Esophagus mucosa (tissue), 1 donor: ENCODE data around the gene RPGR. TPM values are rescaled to one million over a fixed set of nuclear protein-coding genes. Genes with fewer than 3 reads are reported as not detected.

Source experiments
- ATAC-seq: fragments of 200-7000 bp; cut with Tn5 transposase; one replicate; pipeline ENCODE4 v1.9.1; 2020
- total RNA-seq: library from RNA; stranded (reverse); gene quantifications from one replicate; pipeline ENCODE4 v1.2.4, GENCODE V29; 2023
- donor health status: DM: yes; HTN: yes; CAD: no.

Gene RPGR
- total RNA-seq, 1 donor from 2014 or later: 7.1 TPM

DNA sequence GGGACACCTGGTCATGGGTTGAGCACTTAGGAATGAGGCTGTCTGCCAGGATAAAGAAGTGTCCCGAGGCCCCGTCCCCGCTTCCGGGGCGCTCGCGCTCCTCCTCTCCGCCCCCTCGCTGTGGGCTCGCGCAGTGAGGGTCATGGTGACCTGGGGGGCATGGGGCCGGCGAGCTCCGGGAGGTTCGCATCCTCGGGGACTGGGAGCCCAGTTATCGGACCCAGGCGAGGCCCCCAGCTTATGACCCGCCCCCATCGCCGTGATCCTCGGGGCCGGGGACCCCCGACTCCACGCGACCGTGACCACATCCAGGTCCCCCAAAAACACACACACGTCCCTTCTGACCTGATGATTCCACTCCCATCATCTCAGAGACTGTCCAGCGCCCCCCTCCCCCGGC, 71.3 kb downstream of the RPGR start:
- no peak for ATAC-seq

DNA sequence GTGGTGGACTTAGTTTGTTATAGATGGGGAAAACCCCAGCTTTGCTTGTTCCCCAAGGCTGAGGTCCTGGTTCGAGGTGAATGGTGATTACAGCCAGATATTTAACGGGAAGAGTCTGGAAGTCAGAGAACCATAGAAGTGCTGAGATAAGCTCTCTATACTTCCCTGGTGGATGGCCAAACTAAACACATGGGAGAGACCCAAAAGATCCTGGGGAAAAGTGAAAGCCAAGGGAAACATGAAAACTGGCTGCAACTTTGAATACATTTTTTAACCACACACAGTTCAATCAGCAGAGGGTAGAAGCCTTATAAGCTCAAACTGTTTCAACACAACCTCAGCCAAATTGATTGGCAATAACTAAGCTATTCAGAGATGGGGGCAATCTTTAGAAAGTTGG, 77.3 kb downstream of the RPGR start:
- ATAC-seq: no peak

DNA sequence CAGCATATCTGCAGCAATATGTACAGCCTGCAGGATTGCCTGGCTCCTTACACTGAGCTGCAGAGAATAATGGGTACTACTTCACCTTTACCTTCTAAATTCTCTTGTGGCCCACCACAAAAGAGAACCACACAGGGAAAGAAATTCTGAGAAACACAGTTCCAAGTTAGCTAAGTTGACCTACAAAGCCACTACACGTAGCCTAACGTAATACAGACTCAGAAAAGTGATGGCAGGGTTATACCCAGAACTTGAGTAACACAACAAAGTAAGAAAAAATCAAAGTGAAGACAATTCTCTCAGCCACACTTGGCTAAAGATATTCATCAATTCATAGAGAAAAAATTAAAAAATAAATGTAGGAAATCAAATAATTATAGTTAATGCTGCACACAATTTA, 80.3 kb downstream of the RPGR start:
- ATAC-seq: no peak

DNA sequence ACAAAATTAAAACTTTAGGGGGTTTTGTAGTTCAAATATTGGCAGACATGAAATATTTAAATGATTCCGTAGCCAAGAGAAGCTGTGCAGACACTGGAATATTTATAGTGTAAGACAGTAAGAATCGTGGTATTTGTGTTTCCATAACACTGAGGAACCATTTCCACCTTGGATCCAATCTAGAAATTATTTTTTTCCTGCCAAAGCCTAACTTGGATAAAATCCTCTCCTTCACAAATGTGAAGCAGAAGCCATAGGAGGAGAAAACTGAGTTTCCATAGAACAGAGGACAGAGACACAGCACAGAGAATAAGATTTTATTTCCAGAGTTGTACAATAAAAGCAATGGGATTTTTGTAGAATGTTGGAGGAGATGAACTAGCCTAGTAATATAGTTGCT, 86.8 kb downstream of the RPGR start:
- no peak for ATAC-seq

DNA sequence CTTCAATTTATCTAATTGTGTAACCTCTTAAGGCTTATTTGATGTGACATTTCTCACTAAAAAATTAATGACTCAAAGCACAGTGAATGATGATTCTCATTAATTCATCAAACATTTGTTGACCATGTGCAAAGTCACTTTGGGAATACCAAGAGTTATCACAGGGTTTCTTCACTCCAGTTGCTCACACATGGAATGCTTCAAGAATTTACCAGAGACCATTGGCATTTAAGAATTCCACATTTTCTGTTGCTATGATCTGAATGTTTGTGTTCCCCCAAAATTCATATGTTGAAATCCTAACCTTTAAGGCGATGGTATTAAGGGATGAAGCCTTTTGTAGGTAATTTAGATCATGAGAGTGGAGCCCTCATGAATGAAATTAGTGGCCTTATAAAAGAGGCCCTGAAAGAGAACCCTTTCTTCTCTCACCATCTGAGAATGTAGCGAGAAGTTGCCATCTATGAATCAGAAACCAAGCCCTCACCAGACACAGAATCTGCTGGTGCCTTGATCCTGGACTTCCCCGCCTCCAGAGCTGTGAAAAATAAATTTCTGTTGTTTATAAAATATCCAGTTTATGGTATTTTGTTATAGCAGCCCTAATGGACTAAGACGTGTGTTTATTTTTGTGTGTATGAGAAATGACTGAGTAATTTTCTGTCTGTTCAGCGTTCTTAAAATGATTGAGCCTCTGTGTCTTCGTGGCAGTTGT, 90.3 kb downstream of the RPGR start:
- ATAC-seq: no peak

DNA sequence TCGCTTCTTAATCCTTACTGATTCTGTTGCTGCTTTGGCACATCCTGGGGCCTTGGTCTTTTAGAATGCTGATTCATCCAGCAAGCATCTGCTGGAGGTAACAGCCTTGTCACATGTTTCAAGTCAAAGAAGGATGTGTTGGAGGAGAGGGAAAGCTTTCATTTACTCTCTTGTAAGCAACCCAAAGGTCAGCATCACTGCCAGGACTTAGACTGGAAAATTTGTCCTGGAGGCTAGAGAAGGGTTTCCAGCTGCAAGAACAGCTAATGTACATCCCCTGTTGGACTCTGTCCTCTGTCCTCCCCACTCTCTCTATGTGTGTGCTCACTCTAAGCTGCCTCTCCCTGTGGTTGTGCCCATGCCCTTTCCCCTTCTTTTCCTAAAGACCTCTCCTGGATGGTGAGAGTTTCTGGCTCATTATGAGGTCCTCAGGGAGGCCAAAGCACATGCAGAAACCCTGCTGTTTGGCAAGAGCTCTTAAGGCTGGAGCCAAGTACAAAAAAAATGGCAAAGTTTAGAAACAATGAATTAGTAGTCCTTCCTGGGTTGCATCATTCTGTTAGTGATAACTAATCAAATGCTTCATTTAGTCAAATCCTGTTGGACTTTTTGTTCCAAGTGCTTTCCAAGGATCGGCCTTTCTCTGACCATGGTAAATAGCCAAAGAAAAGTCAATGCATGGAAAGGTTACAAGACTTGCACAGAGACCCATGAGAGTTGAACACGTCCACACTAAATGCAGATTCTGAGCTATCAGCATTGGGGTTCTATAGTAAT, 93.2 kb downstream of the RPGR start:
- no peak for ATAC-seq

DNA sequence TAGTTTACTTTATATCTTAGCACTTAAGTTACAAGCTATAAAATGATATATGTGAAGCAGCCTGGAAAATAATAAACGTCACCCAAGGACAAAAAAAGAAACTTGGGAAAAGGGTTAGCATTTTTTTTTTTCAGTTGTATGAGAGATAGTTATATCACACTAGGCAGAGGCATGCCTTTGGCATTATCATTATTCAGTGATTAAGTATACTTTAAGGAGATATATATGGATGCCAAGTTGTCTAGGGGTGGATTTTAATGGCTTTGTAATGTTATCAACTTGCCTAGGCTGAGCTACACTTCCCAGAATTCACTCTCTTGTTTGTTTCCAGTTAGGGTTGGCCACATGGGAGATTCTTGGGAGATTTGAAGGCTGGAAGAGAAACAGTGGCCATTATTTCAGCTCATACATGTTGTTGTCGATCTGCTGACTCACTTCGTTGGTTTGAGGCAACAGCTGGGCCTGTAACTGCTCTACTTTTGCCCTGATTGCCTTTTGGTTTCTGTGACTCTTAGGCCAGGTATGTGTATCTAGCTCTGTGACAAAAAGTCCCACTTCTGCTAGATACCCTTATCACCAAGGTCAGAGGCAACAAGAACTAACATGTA, 95.1 kb downstream of the RPGR start:
- no peak for ATAC-seq

DNA sequence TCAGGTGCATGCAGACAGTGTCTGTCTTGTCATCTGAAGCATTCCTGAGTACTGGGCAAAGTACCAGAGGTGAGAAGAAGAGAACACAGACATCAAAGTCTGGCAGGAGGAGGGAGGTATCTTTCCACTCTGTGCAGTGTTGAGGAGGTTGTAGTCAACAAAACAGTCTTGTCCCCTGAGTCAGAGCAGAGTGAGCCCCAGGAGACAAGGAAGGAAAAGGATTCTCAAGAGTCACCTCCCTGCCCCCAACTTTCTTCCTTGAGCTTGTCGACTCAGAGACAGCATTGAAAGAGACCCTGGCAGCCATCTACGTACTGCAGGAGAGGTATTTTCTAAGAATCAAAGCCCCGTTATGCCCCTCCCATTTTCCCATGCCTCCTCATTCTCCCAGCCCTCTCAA, 102.2 kb downstream of the RPGR start:
- no peak for ATAC-seq

DNA sequence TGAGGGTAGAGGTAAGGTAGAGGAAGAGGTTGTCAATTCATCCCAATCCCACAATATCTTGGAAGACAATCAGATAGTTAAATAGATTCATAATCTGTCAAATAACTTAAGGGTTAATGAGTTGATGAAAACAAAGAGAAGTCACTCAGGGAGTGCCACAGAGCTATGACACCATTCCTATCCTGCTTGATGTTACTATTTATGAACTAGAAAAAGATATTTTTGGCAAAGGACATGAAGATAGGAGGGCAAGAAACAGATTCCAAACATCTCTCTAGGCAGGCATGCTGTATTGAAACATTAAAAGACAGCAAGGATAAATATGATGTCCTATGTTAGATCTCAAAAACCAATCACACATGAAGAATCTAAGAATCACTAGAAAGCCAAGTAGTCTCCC, 103.1 kb downstream of the RPGR start:
- ATAC-seq: no peak

DNA sequence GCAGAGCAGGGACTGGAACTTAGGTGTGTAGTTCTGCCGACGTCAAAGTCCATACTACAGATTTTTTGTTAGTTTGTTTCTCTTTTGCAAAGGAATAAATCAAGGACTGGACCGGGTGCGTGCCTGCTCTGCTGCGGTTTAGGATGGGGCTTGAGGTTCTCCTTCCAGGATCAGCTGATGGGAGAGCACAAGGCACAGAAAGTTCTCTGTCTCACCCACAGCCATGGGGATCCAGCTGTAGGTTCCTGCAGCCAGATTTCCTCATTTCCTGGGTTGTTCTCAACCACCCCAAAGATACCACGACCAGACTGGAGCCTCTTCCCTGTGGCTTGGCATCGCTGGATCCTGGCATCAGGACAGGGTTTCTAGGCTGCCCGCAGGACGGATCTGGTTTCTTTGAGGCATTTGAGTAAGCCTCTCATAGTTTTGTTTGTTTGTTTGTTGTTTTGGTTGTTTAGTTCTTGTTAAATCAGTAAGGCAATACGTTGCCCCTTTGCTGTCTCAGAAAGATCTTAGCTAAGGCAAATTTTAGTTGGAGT, 105.8 kb downstream of the RPGR start:
- no peak for ATAC-seq

DNA sequence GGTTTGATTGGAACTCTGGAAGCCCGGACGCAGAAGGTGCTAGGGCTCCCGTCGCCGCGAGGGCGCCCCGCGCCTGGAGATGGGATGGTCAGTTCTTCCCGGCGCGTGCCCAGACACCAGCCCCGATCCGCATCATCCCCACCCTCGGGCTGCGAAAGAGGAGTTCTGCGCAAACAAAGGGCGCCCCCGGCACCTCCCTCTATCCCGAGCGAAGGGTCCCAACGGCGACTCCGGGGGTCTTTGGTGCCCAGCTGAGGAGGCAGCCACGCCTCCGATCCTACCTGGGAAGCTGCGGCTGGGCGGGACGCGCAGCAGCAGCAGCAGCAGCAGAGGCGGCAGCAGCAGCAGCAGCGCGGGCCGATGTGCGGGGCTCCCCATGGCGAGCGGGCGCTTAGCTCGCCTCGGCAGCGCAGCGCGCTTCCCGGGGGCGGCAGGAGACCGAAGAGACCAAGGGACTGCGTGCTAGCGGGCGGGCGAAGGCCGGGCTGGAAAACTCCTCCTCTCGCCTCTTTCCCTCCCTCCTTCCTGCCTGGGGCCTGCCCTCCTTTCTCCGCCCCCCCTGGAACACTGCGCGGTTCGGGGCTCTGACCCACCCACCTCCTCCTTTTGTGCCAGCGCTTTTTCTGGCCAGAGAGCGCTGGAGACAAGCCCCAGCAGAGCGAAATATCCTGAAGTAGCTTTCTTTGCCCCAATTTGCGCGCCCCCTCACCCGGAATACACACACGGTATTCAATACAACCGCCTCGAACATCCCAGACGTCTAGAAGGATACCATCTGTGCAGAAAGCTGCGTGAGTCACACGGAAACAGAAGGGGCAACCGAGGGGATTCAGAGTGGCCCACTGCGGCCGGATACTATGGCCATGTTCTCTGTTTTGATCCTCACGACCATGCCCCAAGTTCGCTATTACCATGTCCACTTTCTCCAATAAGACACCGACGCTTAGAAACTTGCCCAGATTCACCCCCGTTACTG, 106.6 kb downstream of the RPGR start, which contains the start of gene SRPX:
Gene SRPX, minus strand, starts transcription at position 457 of the 976 bp plus-strand sequence. Its CDS starts 79 bp downstream, at position 378.
- ATAC-seq: peak; percentile 31

DNA sequence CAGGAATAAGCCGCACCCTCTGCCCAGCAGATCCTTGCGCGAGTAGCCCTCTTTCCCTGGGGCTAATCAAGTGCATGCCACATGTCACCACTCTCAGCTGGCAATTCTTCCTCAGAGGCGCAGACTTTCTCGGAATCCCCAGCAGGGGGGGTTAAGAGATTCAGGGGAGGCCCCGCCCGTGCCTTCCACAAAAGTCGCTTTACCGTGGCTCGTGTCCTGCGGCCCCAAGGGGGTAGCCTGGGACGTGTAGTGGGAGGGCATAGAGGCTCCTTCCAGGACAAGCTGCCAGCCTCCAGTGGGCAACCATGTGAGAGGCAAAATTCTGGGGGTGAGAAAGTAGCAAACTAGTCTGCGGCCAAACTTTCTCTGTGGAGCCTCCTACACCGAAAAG, 107.3 kb downstream of the RPGR start:
- ATAC-seq: peak; percentile 26

Other genes starting within 250 kb of the RPGR start
- 6.8 TPM for gene SRPX, start 106.6 kb downstream of the RPGR start, total RNA-seq
- not detected for gene OTC, start 25.1 kb upstream of the RPGR start, total RNA-seq
- 11.3 TPM for gene TSPAN7, start 234.0 kb upstream of the RPGR start, total RNA-seq